GM12892 (cell line): ENCODE results near the gene OR52E5.

Experiments used
- POLR2A ChIP-seq: IDR thresholded peaks from 2 replicates; pipeline ENCODE4 v1.6.1; 2011; ENCODE audit warnings: low read depth, low read length, control low read depth
- POLR2AphosphoS5 ChIP-seq: IDR thresholded peaks from 2 replicates; pipeline ENCODE4 v1.6.1; 2011; ENCODE audit warnings: low read depth, low read length, control low read depth

DNA sequence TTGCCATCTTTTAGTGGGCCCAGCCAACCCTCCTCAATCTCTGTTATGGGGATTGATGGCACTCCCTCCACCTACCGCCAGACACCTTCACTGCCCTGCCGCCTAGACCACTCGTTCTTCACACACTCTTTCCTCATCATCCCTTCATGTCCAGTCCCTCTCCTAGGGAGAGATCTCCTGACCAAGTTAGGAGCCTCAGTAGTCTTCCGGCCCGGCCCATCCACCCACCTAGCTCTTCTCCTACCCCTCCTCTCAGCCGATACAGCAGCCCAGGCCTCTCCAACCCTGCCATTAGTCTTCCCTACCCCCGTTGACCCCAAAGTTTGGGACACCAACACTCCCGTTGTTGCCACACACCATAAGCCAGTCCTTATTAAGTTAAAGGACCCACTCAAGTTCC lies 38.1 kb downstream of the OR52E5 start:
- TF ChIP-seq POLR2A, result no peak
- no peak for TF ChIP-seq POLR2AphosphoS5
